ENCODE results near the gene ABL1. TPM values are rescaled to one million over a fixed set of nuclear protein-coding genes. Genes with fewer than 3 reads are reported as not detected.
"Not testable (repeated sequence)": the region's sequence is repeated elsewhere in the genome, so short reads cannot be mapped to it uniquely, and the experiment has no call there.

ABL1 gene
- total RNA-seq, 1 donor from 2014 or later = 113 TPM

- H3K4me3 ChIP-seq (ENCODE audit: insufficient read depth, low read depth, low read length) = no peak overlapping the region
Measured at GRCh38 chr9:130791303-130791894, 43.7 kb upstream of the ABL1 start.

GRCh38 chr9:130793589-130793988 is 41.5 kb upstream of the ABL1 start:
- H3K27ac Mint-ChIP-seq (ENCODE audit: unreplicated experiment) = no peak overlapping the region
- Histone ChIP-seq H3K36me3 (ENCODE audit: insufficient read depth, low read length) (no peaks in the 10 kb centered on the region), H4K20me1 (ENCODE audit: insufficient read depth, low read length) (peaks cover 31% of the 10 kb centered on the region), H3K4me1 (ENCODE audit: insufficient read depth, low read length) (peaks cover 13% of the 10 kb centered on the region), H3K27me3 (ENCODE audit: insufficient read depth, low read length) (no peaks in the 10 kb centered on the region), H3K79me2 (ENCODE audit: insufficient read depth, low read length) (peaks cover 69% of the 10 kb centered on the region), H2AFZ (ENCODE audit: low read depth, low read length) (no peak overlapping the region), H3K4me3 (ENCODE audit: insufficient read depth, low read depth, low read length) (no peak overlapping the region), H3K9ac (ENCODE audit: low read length) (no peak overlapping the region), H3K9me3 (ENCODE audit: insufficient read depth, low read depth, low read length) (peaks cover 3% of the 10 kb centered on the region), H3K4me2 (ENCODE audit: low read length) (no peak overlapping the region), H3K27ac (ENCODE audit: low read depth, low read length) (no peak overlapping the region)
- H3K4me3 Mint-ChIP-seq (ENCODE audit: unreplicated experiment) = no peak overlapping the region
- FAIRE-seq (no peak), DNase-seq (ENCODE audit: low read depth) (no peak)
- H3K27me3 Mint-ChIP-seq (ENCODE audit: low read depth, unreplicated experiment) = no peaks in the 10 kb centered on the region
- peaks cover 6% of the 10 kb centered on the region for H3K4me1 Mint-ChIP-seq (ENCODE audit: low read depth, unreplicated experiment)
- TF ChIP-seq, protein P1, sequence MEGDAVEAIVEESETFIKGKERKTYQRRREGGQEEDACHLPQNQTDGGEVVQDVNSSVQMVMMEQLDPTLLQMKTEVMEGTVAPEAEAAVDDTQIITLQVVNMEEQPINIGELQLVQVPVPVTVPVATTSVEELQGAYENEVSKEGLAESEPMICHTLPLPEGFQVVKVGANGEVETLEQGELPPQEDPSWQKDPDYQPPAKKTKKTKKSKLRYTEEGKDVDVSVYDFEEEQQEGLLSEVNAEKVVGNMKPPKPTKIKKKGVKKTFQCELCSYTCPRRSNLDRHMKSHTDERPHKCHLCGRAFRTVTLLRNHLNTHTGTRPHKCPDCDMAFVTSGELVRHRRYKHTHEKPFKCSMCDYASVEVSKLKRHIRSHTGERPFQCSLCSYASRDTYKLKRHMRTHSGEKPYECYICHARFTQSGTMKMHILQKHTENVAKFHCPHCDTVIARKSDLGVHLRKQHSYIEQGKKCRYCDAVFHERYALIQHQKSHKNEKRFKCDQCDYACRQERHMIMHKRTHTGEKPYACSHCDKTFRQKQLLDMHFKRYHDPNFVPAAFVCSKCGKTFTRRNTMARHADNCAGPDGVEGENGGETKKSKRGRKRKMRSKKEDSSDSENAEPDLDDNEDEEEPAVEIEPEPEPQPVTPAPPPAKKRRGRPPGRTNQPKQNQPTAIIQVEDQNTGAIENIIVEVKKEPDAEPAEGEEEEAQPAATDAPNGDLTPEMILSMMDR (IDR thresholded peaks at IDR 0.05; ENCODE audit: insufficient read depth, low read depth, low read length) = no peak
- no peak for TF ChIP-seq EZH2 (IDR thresholded peaks at IDR 0.05; ENCODE audit: insufficient read depth, low read length)
- peaks cover 12% of the 10 kb centered on the region for H3K36me3 Mint-ChIP-seq (ENCODE audit: low read depth, unreplicated experiment)
- H3K9me3 Mint-ChIP-seq (ENCODE audit: unreplicated experiment) = peaks cover 11% of the 10 kb centered on the region

More at GRCh38 chr9:130791303-130791894, 43.7 kb upstream of the ABL1 start:
- Histone ChIP-seq H3K9ac (ENCODE audit: low read length) (no peak overlapping the region), H3K79me2 (ENCODE audit: insufficient read depth, low read length) (peaks cover 74% of the 10 kb centered on the region), H3K27me3 (ENCODE audit: insufficient read depth, low read length) (no peaks in the 10 kb centered on the region), H3K4me2 (ENCODE audit: low read length) (no peak overlapping the region), H3K9me3 (ENCODE audit: insufficient read depth, low read depth, low read length) (peaks cover 3% of the 10 kb centered on the region), H3K4me1 (ENCODE audit: insufficient read depth, low read length) (peaks cover 13% of the 10 kb centered on the region), H2AFZ (ENCODE audit: low read depth, low read length) (no peak overlapping the region), H4K20me1 (ENCODE audit: insufficient read depth, low read length) (peaks cover 31% of the 10 kb centered on the region), H3K36me3 (ENCODE audit: insufficient read depth, low read length) (no peaks in the 10 kb centered on the region), H3K27ac (ENCODE audit: low read depth, low read length) (no peak overlapping the region)
- peaks cover 6% of the 10 kb centered on the region for H3K4me1 Mint-ChIP-seq (ENCODE audit: low read depth, unreplicated experiment)
- no peak overlapping the region for H3K27ac Mint-ChIP-seq (ENCODE audit: unreplicated experiment)
- FAIRE-seq (no peak), DNase-seq (ENCODE audit: low read depth) (no peak)
- H3K27me3 Mint-ChIP-seq (ENCODE audit: low read depth, unreplicated experiment) = no peaks in the 10 kb centered on the region
- peaks cover 11% of the 10 kb centered on the region for H3K9me3 Mint-ChIP-seq (ENCODE audit: unreplicated experiment)
- no peak for TF ChIP-seq EZH2 (IDR thresholded peaks at IDR 0.05; ENCODE audit: insufficient read depth, low read length)
- TF ChIP-seq, protein P1 (IDR thresholded peaks at IDR 0.05; ENCODE audit: insufficient read depth, low read depth, low read length) = no peak
- no peak overlapping the region for H3K4me3 Mint-ChIP-seq (ENCODE audit: unreplicated experiment)
- peaks cover 11% of the 10 kb centered on the region for H3K36me3 Mint-ChIP-seq (ENCODE audit: low read depth, unreplicated experiment)

DNA sequence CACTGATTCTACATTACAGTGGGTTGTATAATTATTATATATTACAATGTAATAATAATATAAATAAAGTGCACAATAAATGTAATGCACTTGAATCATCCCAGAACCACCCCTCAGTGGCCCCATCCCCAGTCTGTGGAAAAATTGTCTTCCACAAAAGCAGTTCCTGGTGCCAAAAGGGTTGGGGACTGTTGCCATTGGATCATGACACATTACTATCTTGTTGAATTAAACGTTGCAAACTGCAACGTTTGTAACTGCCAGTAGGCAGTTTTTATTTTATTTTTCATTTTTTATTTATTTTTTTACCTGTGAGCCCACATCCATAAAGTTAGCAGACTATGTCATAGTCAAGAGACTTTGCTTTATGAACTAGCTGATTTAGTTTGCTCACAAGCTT is 41.0 kb upstream of the ABL1 start:
- Histone ChIP-seq H3K4me1 (ENCODE audit: insufficient read depth, low read length) (peaks cover 13% of the 10 kb centered on the region), H4K20me1 (ENCODE audit: insufficient read depth, low read length) (peaks cover 34% of the 10 kb centered on the region), H3K79me2 (ENCODE audit: insufficient read depth, low read length) (peaks cover 69% of the 10 kb centered on the region)
- not testable (repeated sequence) for H3K4me3 Mint-ChIP-seq (ENCODE audit: unreplicated experiment); FAIRE-seq; H3K4me1 Mint-ChIP-seq (ENCODE audit: low read depth, unreplicated experiment); H3K27me3 Mint-ChIP-seq (ENCODE audit: low read depth, unreplicated experiment); H3K9ac ChIP-seq (ENCODE audit: low read length); H3K9me3 ChIP-seq (ENCODE audit: insufficient read depth, low read depth, low read length); H3K4me3 ChIP-seq (ENCODE audit: insufficient read depth, low read depth, low read length); H3K36me3 ChIP-seq (ENCODE audit: insufficient read depth, low read length); H3K27ac Mint-ChIP-seq (ENCODE audit: unreplicated experiment); H3K27me3 ChIP-seq (ENCODE audit: insufficient read depth, low read length); H3K4me2 ChIP-seq (ENCODE audit: low read length); H2AFZ ChIP-seq (ENCODE audit: low read depth, low read length); DNase-seq (ENCODE audit: low read depth); H3K27ac ChIP-seq (ENCODE audit: low read depth, low read length)
- Mint-ChIP-seq H3K9me3 (ENCODE audit: unreplicated experiment) (peaks cover 11% of the 10 kb centered on the region), H3K36me3 (ENCODE audit: low read depth, unreplicated experiment) (peaks cover 12% of the 10 kb centered on the region)

GRCh38 chr9:130794423-130794822 is 40.6 kb upstream of the ABL1 start:
- H3K27ac Mint-ChIP-seq (ENCODE audit: unreplicated experiment); H3K9me3 ChIP-seq (ENCODE audit: insufficient read depth, low read depth, low read length); FAIRE-seq; H3K4me1 Mint-ChIP-seq (ENCODE audit: low read depth, unreplicated experiment); H3K27me3 Mint-ChIP-seq (ENCODE audit: low read depth, unreplicated experiment); H3K4me3 ChIP-seq (ENCODE audit: insufficient read depth, low read depth, low read length); H3K36me3 Mint-ChIP-seq (ENCODE audit: low read depth, unreplicated experiment); H3K4me3 Mint-ChIP-seq (ENCODE audit: unreplicated experiment); H2AFZ ChIP-seq (ENCODE audit: low read depth, low read length); H3K27me3 ChIP-seq (ENCODE audit: insufficient read depth, low read length); H3K36me3 ChIP-seq (ENCODE audit: insufficient read depth, low read length): not testable (repeated sequence)
- peaks cover 69% of the 10 kb centered on the region for H3K79me2 ChIP-seq (ENCODE audit: insufficient read depth, low read length)
- peak overlapping the region; percentile 25 for H3K27ac ChIP-seq (ENCODE audit: low read depth, low read length)
- H3K4me2 ChIP-seq (ENCODE audit: low read length) = peak overlapping the region; percentile 17
- H3K4me1 ChIP-seq (ENCODE audit: insufficient read depth, low read length) = peaks cover 13% of the 10 kb centered on the region
- peaks cover 37% of the 10 kb centered on the region for H4K20me1 ChIP-seq (ENCODE audit: insufficient read depth, low read length)
- peak overlapping the region; percentile 20 for H3K9ac ChIP-seq (ENCODE audit: low read length)
- DNase-seq (ENCODE audit: low read depth) = peak; percentile 74
- peaks cover 10% of the 10 kb centered on the region for H3K9me3 Mint-ChIP-seq (ENCODE audit: unreplicated experiment)

Measured in astrocyte (in vitro differentiated cells and primary cell).